Right atrium auricular region (tissue), 2 donors: Measurements from ENCODE around the gene UGT1A6. TPM values are rescaled to one million over a fixed set of nuclear protein-coding genes. Genes with fewer than 3 reads are reported as not detected.
"Not testable (repeated sequence)": the region's sequence is repeated elsewhere in the genome, so short reads cannot be mapped to it uniquely, and the experiment has no call there.

ENCODE experiments used
- DNase-seq: peaks from one replicate; pipeline ENCODE4 v3.0.0-alpha.2; 2019; ENCODE audit warnings: low spot score
- H3K27ac ChIP-seq, 2 donors: fragments of 200-600 bp; sonication (generic); 1 replicate in 1 of 2; 2 replicates in 1 of 2; pipeline ENCODE4 v1.5.1; 2016 to 2019
- H3K27me3 ChIP-seq, 2 donors: fragments of 200-600 bp; sonication (generic); one replicate each; pipeline versions ENCODE4 v1.5.1 to v1.6.0; 2017 to 2019
- H3K36me3 ChIP-seq: fragments of 200-600 bp; sonication (generic); one replicate; pipeline ENCODE4 v1.5.1; 2016
- H3K4me1 ChIP-seq, 2 donors: fragments of 200-600 bp; sonication (generic); one replicate each; pipeline versions ENCODE4 v1.5.1 to v1.6.0; 2017 to 2019
- H3K4me3 ChIP-seq, 2 donors: fragments of 200-600 bp; sonication (generic); 1 replicate in 1 of 2; 2 replicates in 1 of 2; pipeline ENCODE4 v1.5.1; 2017 to 2019; ENCODE audit warnings: mild to moderate bottlenecking in 1 of 2, moderate library complexity in 1 of 2
- H3K9me3 ChIP-seq, 2 donors: fragments of 200-600 bp; sonication (generic); one replicate each; pipeline ENCODE4 v1.5.1; 2019
- CTCF ChIP-seq, 2 donors: fragments of 200-600 bp; sonication (generic); IDR thresholded peaks; one replicate each; pipeline ENCODE4 v1.5.1; 2019; ENCODE audit warnings: antibody characterized with exemption in 2 of 2
- total RNA-seq, 2 donors: library from RNA; depleted of rRNA; stranded (reverse); fragments of >200 nt; gene quantifications; one replicate each; pipeline ENCODE4 v1.1.0, GENCODE V29; 2016

Gene UGT1A6
- total RNA-seq, 2 donors from 2014 or later: not detected

GRCh38 chr2:233691443-233692433 lies 952 bp upstream of the UGT1A6 start:
- Histone ChIP-seq H3K9me3 (no peaks in the 10 kb centered on the region), H3K4me3 (no peak overlapping the region), H3K27ac (no peak overlapping the region), H3K27me3 (no peaks in the 10 kb centered on the region), H3K4me1 (no peaks in the 10 kb centered on the region), H3K36me3 (no peaks in the 10 kb centered on the region)
- TF ChIP-seq CTCF (IDR thresholded peaks at IDR 0.05): no peak
- no peak for DNase-seq

GRCh38 chr2:233693963-233694362 lies 1.3 kb downstream of the UGT1A6 start:
- no peak for TF ChIP-seq CTCF (IDR thresholded peaks at IDR 0.05)
- no peak overlapping the region for H3K4me3 ChIP-seq
- H3K4me1 ChIP-seq: no peaks in the 10 kb centered on the region
- no peaks in the 10 kb centered on the region for H3K27me3 ChIP-seq
- H3K9me3 ChIP-seq: no peaks in the 10 kb centered on the region
- no peaks in the 10 kb centered on the region for H3K36me3 ChIP-seq
- no peak for DNase-seq
- H3K27ac ChIP-seq: no peak overlapping the region

- TF ChIP-seq CTCF (IDR thresholded peaks at IDR 0.05): no peak
- Histone ChIP-seq H3K27ac (no peak overlapping the region), H3K4me3 (no peak overlapping the region), H3K9me3 (no peaks in the 10 kb centered on the region), H3K27me3 (no peaks in the 10 kb centered on the region), H3K4me1 (no peaks in the 10 kb centered on the region), H3K36me3 (no peaks in the 10 kb centered on the region)
- no peak for DNase-seq
These were observed 6.0 kb downstream of the UGT1A6 start for GRCh38 chr2:233698740-233699139.

- DNase-seq: no peak
- H3K27ac ChIP-seq: no peak overlapping the region
- no peaks in the 10 kb centered on the region for H3K36me3 ChIP-seq
- no peaks in the 10 kb centered on the region for H3K27me3 ChIP-seq
- peaks cover 0 to 4% of the 10 kb centered on the region in 2 donors for H3K9me3 ChIP-seq
- H3K4me3 ChIP-seq: no peak overlapping the region
- no peaks in the 10 kb centered on the region for H3K4me1 ChIP-seq
- TF ChIP-seq CTCF (IDR thresholded peaks at IDR 0.05): no peak
These were observed 6.8 kb downstream of the UGT1A6 start for GRCh38 chr2:233699424-233700027.

GRCh38 chr2:233700028-233700635 lies 7.4 kb downstream of the UGT1A6 start:
- H3K9me3 ChIP-seq: peaks cover 0 to 6% of the 10 kb centered on the region in 2 donors
- no peak overlapping the region for H3K4me3 ChIP-seq
- no peak for TF ChIP-seq CTCF (IDR thresholded peaks at IDR 0.05)
- H3K36me3 ChIP-seq: no peaks in the 10 kb centered on the region
- H3K27ac ChIP-seq: no peak overlapping the region
- no peaks in the 10 kb centered on the region for H3K27me3 ChIP-seq
- H3K4me1 ChIP-seq: no peaks in the 10 kb centered on the region
- no peak for DNase-seq

GRCh38 chr2:233700842-233701241 lies 8.2 kb downstream of the UGT1A6 start:
- not testable (repeated sequence) for H3K27me3 ChIP-seq, H3K36me3 ChIP-seq, H3K4me1 ChIP-seq, H3K27ac ChIP-seq, H3K4me3 ChIP-seq, DNase-seq, H3K9me3 ChIP-seq
